ENCODE data around the gene ZFTA.

Gene ZFTA

DNA sequence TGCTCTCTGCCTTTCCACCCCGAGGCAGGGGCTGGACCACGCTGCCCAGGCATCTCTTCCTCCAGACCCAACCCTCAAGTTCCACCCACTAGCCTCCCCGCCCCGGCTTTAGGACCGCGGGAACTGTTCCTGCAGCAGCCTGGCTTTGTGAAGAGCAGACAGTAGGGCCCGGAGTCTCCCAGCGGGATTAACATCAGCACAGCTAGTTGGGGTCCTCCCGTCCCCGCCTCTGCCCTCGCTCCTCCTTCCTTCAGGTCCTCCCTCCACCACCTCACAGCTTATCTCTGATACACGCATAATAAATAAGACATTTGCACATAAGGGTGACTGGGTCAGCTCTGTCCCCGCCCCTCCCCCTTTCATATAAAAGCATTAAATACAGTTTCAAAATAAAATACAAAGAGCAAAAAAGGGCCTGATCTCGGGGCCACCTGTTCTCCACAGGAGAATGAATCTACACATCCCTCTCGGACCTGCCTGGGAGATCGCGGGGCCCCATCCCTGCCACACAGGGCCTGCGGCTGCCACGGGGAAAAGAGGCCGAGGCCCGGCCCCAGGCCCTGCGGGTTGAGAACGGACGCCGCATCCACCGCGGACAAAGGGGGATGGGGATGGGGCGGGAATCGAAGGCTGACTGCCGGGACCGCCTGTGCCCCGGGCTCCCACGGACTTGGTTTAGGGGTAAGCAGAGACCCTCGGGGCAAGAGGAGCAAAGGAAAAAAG is 6.5 kb downstream of the ZFTA start:
- CTCF ChIA-PET = no interaction called here
- DNase-seq (ENCODE audit: extremely low spot score) = no peak
- no peak for TF ChIP-seq L3MBTL2 (conservative IDR thresholded peaks at IDR 0.05)
- TF ChIP-seq SP1 (IDR thresholded peaks at IDR 0.05) = no peak
- TF ChIP-seq ELF4 (IDR thresholded peaks at IDR 0.05) = no peak
- no peak for TF ChIP-seq CTBP1 (IDR thresholded peaks at IDR 0.05; ENCODE audit: borderline replicate concordance)
- POLR2A ChIA-PET = interaction anchor here (0.6 to 1.0 kb wide), 2 partner anchors 9 to 77 kb away, joined by 3 to 4 read pairs; partner anchors contain the start of gene MARK2

DNA sequence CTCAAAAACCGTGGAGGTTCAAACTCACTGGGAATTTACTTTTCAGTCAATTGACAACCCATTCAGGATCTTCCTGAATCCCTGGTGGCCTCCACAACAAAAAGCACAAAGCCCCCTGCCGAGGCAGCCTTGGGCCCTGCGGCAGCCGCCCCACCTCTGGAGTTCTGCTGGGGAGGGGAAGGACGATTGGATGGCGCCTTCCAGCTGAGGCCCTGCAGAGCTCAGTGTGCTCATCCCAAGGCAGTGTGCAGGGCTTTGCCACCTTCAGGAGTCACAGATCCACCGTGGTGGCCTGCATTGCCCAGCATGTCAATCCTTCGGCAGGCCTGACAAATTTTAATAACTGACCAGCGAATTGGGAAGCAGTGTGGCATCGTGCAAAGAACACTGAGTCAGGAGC is 7.4 kb downstream of the ZFTA start:
- POLR2A ChIA-PET = interaction anchor here (1.0 kb wide), 1 partner anchor 9 kb away, joined by 4 read pairs; no protein-coding TSS in a partner anchor
- no peak for DNase-seq (ENCODE audit: extremely low spot score)
- CTCF ChIA-PET = interaction anchor here (1.4 kb wide), 1 partner anchor 8 kb away, joined by 3 read pairs; the partner anchor contains the start of gene ZFTA
- TF ChIP-seq ELF4 (IDR thresholded peaks at IDR 0.05) = no peak

DNA sequence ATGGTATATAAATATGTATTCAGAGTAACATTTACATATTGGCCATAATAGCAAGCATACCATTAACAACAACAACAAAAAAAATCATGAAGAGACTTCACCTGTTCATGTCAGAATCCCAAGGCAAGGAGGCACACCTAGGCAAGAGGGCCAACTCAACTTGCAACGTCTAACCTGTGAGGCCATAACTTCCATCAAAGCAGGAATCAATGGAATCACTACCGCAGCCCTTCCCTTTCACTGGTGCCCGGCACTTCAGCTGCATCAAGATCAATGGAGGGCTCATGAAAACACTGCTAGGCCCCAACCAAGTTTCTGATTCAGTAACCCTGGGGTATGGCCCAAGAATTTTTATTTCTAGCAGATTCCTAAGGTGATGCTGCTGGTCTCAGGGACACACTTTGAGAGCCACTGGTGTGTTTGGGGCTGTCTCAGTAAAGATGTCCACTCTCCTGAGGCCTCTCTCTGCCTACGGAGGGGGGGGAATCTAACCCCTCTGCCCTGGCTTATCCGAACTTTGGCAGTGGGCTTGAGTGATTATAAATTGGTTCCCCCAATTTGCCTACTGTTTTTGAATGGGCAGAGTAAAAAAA is 8.0 kb downstream of the ZFTA start:
- CTCF ChIA-PET = interaction anchor here (0.7 to 1.4 kb wide), 2 partner anchors 8 to 118 kb away, joined by 3 read pairs; partner anchors contain the start of gene ZFTA
- DNase-seq (ENCODE audit: extremely low spot score) = no peak
- POLR2A ChIA-PET = interaction anchor here (0.6 kb wide), 1 partner anchor 11 kb away, joined by 3 read pairs; no protein-coding TSS in a partner anchor
- TF ChIP-seq FOXK2 (IDR thresholded peaks at IDR 0.05) (no peak), TARDBP (IDR thresholded peaks at IDR 0.05) (no peak), NFRKB (IDR thresholded peaks at IDR 0.05) (no peak), SUZ12 (IDR thresholded peaks at IDR 0.05) (no peak), FOXM1 (IDR thresholded peaks at IDR 0.05; ENCODE audit: borderline replicate concordance) (no peak), L3MBTL2 (conservative IDR thresholded peaks at IDR 0.05) (no peak), FOXA1 (IDR thresholded peaks at IDR 0.05) (no peak), SP1 (IDR thresholded peaks at IDR 0.05) (no peak), HDGF (IDR thresholded peaks at IDR 0.05; ENCODE audit: borderline replicate concordance) (no peak), LEF1 (IDR thresholded peaks at IDR 0.05; ENCODE audit: borderline replicate concordance) (no peak), BHLHE40 (IDR thresholded peaks at IDR 0.05; ENCODE audit: borderline replicate concordance) (no peak), ZNF384 (IDR thresholded peaks at IDR 0.05) (no peak), CTBP1 (IDR thresholded peaks at IDR 0.05; ENCODE audit: borderline replicate concordance) (no peak)
- TF ChIP-seq, protein P1, sequence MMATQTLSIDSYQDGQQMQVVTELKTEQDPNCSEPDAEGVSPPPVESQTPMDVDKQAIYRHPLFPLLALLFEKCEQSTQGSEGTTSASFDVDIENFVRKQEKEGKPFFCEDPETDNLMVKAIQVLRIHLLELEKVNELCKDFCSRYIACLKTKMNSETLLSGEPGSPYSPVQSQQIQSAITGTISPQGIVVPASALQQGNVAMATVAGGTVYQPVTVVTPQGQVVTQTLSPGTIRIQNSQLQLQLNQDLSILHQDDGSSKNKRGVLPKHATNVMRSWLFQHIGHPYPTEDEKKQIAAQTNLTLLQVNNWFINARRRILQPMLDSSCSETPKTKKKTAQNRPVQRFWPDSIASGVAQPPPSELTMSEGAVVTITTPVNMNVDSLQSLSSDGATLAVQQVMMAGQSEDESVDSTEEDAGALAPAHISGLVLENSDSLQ (IDR thresholded peaks at IDR 0.05) = no peak

DNA sequence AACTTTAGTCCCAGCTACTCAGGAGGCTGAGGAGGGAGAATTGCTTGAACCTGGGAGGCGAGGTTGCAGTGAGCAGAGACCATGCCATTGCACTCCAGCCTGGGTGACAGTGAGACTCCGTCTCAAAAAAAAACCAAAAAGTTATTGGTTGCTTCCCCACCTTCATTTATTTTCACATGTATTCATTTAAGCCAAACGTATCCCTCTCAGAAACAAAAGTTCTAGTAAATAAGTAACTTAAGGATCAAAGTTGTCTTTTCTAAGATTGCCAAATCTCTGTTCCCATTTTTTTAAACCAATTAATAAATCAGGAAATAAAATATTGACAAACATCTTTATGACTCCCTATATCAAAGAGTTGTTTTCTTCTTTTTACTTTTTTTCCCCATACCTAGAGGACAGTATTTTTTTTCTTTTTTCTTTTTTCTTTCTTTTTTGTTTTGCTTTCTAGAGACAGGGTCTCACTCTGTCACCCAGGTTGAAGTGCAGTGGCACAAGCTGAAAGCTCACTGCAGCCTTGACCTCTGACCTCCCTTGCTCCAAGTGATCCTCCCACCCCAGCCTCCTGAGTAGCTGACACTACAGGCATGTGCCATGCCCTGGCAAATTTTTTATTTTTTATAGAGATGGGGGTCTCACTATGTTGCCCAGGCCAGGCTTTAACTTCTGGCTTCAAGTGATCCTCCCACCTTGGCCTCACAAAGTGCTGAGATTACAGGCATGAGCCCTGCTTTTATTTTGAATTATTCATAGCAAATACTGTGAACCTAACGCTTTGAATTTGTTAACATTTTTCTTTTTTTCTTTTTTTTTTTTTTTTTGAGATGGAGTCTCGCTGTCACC is 11.4 kb downstream of the ZFTA start:
- no peak for TF ChIP-seq HDGF (IDR thresholded peaks at IDR 0.05; ENCODE audit: borderline replicate concordance)
- no peak for TF ChIP-seq L3MBTL2 (conservative IDR thresholded peaks at IDR 0.05)
- TF ChIP-seq ELF4 (IDR thresholded peaks at IDR 0.05) = no peak
- TF ChIP-seq TARDBP (IDR thresholded peaks at IDR 0.05) = no peak
- no peak for TF ChIP-seq ARNT (IDR thresholded peaks at IDR 0.05)
- TF ChIP-seq ZNF384 (IDR thresholded peaks at IDR 0.05) = no peak
- TF ChIP-seq SUZ12 (IDR thresholded peaks at IDR 0.05) = no peak
- no peak for TF ChIP-seq BHLHE40 (IDR thresholded peaks at IDR 0.05; ENCODE audit: borderline replicate concordance)
- no peak for TF ChIP-seq NFRKB (IDR thresholded peaks at IDR 0.05)
- TF ChIP-seq, protein P1 (IDR thresholded peaks at IDR 0.05) = no peak
- no peak for TF ChIP-seq FOXM1 (IDR thresholded peaks at IDR 0.05; ENCODE audit: borderline replicate concordance)
- no peak for TF ChIP-seq LEF1 (IDR thresholded peaks at IDR 0.05; ENCODE audit: borderline replicate concordance)
- ChIA-PET POLR2A (no interaction called here), CTCF (interaction anchor here (0.8 kb wide), 1 partner anchor 12 kb away, joined by 4 read pairs; no protein-coding TSS in a partner anchor)
- DNase-seq (ENCODE audit: extremely low spot score) = no peak

DNA sequence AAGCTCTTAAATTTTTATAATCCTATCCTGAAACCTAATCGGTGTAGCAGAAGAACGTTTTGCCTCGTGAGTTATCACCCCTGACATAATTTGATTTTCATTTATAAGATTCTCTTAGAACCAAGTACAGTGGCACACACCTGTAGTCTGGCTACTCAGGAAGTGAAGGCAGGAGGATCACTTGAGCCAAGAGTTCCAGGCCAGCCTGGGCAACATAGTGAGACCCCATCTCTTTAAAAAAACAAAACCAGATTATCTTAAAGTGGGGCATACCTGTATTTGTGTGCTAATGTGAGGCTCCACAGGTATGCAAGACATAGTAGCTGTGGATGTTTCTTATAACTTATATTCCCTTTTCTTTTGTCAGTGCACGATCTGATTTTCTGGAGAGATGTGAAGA is 19.0 kb downstream of the ZFTA start:
- ChIA-PET POLR2A (interaction anchor here (0.6 kb wide), 1 partner anchor 10 kb away, joined by 3 read pairs; no protein-coding TSS in a partner anchor), CTCF (interaction anchor here (0.7 kb wide), 1 partner anchor 11 kb away, joined by 5 read pairs; no protein-coding TSS in a partner anchor)
- DNase-seq (ENCODE audit: extremely low spot score) = no peak
- TF ChIP-seq FOXA1 (IDR thresholded peaks at IDR 0.05) (no peak), ELF4 (IDR thresholded peaks at IDR 0.05) (no peak), FOXM1 (IDR thresholded peaks at IDR 0.05; ENCODE audit: borderline replicate concordance) (no peak), SP1 (IDR thresholded peaks at IDR 0.05) (no peak), FOXK2 (IDR thresholded peaks at IDR 0.05) (no peak), ARNT (IDR thresholded peaks at IDR 0.05) (no peak)
- TF ChIP-seq, protein P1 (IDR thresholded peaks at IDR 0.05) = no peak

DNA sequence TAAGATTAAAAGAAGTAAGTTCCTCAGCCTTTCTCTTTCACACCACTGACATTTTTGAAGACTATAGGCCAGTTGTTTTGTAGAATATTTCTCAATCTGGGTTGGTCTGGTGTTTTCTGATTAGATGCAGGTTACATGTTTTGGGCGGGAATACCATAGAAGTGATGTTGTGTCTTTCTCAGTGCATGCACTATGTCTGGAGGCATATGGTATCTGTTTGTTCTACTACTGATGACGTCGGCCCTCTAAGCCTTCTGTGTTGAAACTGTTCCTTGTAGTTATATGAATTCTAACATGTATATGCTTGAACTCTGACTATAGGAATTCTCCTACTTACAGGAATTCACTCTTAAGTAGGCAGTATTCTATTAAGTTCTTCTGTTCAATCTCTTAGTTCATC is 21.6 kb downstream of the ZFTA start:
- TF ChIP-seq NFRKB (IDR thresholded peaks at IDR 0.05) (no peak), SUZ12 (IDR thresholded peaks at IDR 0.05) (no peak), BHLHE40 (IDR thresholded peaks at IDR 0.05; ENCODE audit: borderline replicate concordance) (no peak), HDGF (IDR thresholded peaks at IDR 0.05; ENCODE audit: borderline replicate concordance) (no peak), L3MBTL2 (conservative IDR thresholded peaks at IDR 0.05) (no peak), FOXK2 (IDR thresholded peaks at IDR 0.05) (no peak)
- POLR2A ChIA-PET = interaction anchor here (0.7 kb wide), 1 partner anchor 9 kb away, joined by 3 read pairs; no protein-coding TSS in a partner anchor
- DNase-seq (ENCODE audit: extremely low spot score) = no peak
- CTCF ChIA-PET = interaction anchor here (0.6 kb wide), 1 partner anchor 56 kb away, joined by 4 read pairs; no protein-coding TSS in a partner anchor

Data from HEK293T (cell line).